ENCODE data around the gene CISTR.

The CISTR gene

DNA sequence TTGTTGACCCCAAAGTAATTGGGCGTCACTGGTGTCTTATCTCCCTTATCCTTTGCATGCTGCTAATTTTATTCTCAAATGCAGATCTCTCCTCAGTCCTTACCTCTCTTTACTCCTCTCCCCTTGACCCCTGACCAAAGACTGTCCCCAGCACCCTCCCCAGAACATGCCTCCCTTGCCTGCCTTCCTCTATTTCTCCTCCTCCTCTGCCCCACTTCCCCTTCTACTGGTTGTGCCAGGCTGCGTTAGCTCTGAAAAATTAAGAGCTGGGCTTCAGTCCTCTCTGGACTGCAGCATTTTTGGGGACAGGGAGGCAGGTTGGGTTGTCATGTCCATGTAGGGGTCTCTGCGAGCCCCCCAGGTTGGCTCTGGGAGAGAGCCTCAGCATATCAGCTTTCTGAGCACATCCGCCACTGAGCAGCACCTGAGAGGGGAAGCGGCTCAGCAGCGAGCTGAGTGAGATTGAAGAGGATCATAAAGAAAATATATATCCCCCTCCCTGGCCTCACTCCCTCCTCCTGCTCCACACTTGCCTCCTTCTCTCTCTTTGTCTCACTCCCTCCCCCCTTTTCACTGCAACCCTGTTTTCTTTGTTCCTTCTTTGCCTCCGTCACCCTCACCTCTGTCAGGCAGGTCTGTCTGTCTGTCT is 6.4 kb upstream of the CISTR start:
- Histone ChIP-seq H3K27me3 (ENCODE audit: insufficient read depth, low read length) (no peaks in the 10 kb centered on the region), H3K9me3 (ENCODE audit: low read length) (no peaks in the 10 kb centered on the region), H2AFZ (ENCODE audit: low read length) (no peak overlapping the region), H3K9ac (ENCODE audit: low read length) (peak overlapping the region; percentile 44; the same call in 1 of the 2 replicates), H3K4me2 (ENCODE audit: low read length) (peak overlapping the region; percentile 76), H3K79me2 (ENCODE audit: insufficient read depth, low read length) (no peaks in the 10 kb centered on the region), H4K20me1 (ENCODE audit: insufficient read depth, low read length) (no peaks in the 10 kb centered on the region), H3F3A (ENCODE audit: insufficient read depth, low read length) (0 out of 2 replicates have a peak, but pooled peaks cover 8% of the 10 kb centered on the region), H3K4me1 (ENCODE audit: insufficient read depth, low read length, severe bottlenecking) (peaks cover 59% of the 10 kb centered on the region), H3K27ac (ENCODE audit: low read depth, low read length, poor library complexity, severe bottlenecking) (peak overlapping the region; percentile 48), H3K4me3 (ENCODE audit: low read depth, low read length, poor library complexity, severe bottlenecking) (peak overlapping the region; percentile 66), H3K36me3 (ENCODE audit: insufficient read depth, low read length) (peaks cover 11% of the 10 kb centered on the region; the same call in 1 of the 2 replicates), H3K9me2 (ENCODE audit: low read depth, low read length) (no peaks in the 10 kb centered on the region)
- TF ChIP-seq EZH2 (IDR thresholded peaks at IDR 0.05; ENCODE audit: borderline replicate concordance, low read length), result no peak
- TF ChIP-seq, protein P1, sequence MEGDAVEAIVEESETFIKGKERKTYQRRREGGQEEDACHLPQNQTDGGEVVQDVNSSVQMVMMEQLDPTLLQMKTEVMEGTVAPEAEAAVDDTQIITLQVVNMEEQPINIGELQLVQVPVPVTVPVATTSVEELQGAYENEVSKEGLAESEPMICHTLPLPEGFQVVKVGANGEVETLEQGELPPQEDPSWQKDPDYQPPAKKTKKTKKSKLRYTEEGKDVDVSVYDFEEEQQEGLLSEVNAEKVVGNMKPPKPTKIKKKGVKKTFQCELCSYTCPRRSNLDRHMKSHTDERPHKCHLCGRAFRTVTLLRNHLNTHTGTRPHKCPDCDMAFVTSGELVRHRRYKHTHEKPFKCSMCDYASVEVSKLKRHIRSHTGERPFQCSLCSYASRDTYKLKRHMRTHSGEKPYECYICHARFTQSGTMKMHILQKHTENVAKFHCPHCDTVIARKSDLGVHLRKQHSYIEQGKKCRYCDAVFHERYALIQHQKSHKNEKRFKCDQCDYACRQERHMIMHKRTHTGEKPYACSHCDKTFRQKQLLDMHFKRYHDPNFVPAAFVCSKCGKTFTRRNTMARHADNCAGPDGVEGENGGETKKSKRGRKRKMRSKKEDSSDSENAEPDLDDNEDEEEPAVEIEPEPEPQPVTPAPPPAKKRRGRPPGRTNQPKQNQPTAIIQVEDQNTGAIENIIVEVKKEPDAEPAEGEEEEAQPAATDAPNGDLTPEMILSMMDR (IDR thresholded peaks at IDR 0.05; ENCODE audit: low read length), result no peak

DNA sequence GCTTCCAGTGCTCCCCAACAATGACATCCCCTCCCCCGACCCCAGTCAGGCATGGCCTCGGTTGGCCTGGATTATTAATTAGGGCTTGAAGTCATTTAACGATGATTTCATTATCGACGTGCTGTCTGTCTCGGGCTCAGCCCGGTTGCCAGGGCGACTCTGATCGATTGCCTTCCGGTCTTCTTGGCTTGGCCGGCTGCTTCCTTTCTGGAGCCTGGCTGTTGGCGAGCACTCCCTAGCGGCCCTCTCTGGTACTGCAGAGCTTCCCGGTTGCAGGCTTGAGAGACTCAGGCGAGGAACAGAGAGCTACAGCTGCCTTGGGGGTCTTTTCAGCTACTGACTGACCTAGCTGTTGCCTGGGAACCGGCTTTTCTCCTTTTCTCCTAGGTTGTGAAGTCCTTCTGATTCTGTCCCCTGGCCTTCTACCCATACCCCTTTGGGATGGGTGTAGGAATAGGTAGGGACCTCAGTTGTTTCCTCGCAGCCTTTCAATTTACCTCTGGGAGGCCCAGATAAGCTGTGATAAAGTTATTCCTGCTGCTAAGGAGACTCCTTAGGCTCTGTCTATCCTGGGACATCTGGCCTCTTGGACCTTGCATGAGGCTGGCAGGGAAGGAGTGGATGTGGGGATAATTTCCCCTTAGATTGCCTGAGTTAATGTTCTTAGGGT is 5.5 kb upstream of the CISTR start:
- Histone ChIP-seq H3K27me3 (ENCODE audit: insufficient read depth, low read length) (no peaks in the 10 kb centered on the region), H2AFZ (ENCODE audit: low read length) (no peak overlapping the region), H3K4me1 (ENCODE audit: insufficient read depth, low read length, severe bottlenecking) (peaks cover 68% of the 10 kb centered on the region), H3K27ac (ENCODE audit: low read depth, low read length, poor library complexity, severe bottlenecking) (peak overlapping the region; percentile 94), H4K20me1 (ENCODE audit: insufficient read depth, low read length) (no peaks in the 10 kb centered on the region), H3K4me2 (ENCODE audit: low read length) (peak overlapping the region; percentile 76), H3K4me3 (ENCODE audit: low read depth, low read length, poor library complexity, severe bottlenecking) (peak overlapping the region; percentile 66), H3F3A (ENCODE audit: insufficient read depth, low read length) (0 out of 2 replicates have a peak, but pooled peaks cover 9% of the 10 kb centered on the region), H3K9me3 (ENCODE audit: low read length) (no peaks in the 10 kb centered on the region), H3K9ac (ENCODE audit: low read length) (peak overlapping the region; percentile 75; the same call in 1 of the 2 replicates), H3K36me3 (ENCODE audit: insufficient read depth, low read length) (peaks cover 8% of the 10 kb centered on the region; the same call in 1 of the 2 replicates), H3K9me2 (ENCODE audit: low read depth, low read length) (no peaks in the 10 kb centered on the region), H3K79me2 (ENCODE audit: insufficient read depth, low read length) (no peaks in the 10 kb centered on the region)
- TF ChIP-seq, protein P1 (IDR thresholded peaks at IDR 0.05; ENCODE audit: low read length), result peak; percentile 96
- no peak for TF ChIP-seq EZH2 (IDR thresholded peaks at IDR 0.05; ENCODE audit: borderline replicate concordance, low read length)

DNA sequence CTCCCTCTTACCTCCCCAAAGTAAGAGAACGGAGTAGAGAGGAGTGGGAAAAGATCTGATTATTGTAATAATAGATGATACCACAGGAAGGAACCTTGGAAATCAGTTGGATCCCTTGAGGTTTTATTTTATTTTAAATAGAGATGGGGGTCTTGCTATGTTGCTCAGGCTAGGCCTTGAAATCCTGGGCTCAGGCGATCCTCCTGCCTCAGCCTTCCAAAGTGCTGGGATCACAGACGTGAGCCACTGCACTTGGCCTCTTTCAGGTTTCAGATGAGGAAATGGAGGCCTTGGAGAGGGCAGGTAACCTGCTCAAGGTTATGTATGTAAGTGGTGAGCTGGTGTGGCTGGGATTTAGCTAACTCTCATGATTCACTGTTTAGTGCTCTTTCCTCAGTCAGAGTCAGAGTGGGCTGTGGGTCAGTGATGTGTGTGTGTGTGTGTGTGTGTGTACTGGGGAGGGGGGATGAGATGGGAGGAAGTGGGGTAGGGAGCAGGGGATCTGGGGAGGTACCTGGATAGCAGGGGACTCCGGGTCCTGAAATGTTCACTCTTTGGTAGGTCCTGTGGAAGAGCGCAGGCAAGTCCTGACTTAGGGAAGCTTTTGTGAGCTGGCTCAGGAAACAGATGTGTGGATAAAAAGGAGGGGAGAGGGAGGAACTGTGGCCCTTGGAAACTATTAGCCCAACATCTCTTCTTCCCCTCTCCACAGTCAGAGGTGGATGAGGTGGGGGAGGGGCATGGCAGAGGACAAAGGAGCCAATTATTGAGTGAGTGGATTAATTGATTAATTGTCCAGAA is 4.7 kb upstream of the CISTR start:
- peak overlapping the region; percentile 66 for H3K4me3 ChIP-seq (ENCODE audit: low read depth, low read length, poor library complexity, severe bottlenecking)

More for the DNA sequence above, 4.7 kb upstream of the CISTR start:
- Histone ChIP-seq H2AFZ (ENCODE audit: low read length) (no peak overlapping the region), H3K27me3 (ENCODE audit: insufficient read depth, low read length) (no peaks in the 10 kb centered on the region), H3F3A (ENCODE audit: insufficient read depth, low read length) (0 out of 2 replicates have a peak, but pooled peaks cover 9% of the 10 kb centered on the region), H3K36me3 (ENCODE audit: insufficient read depth, low read length) (0 out of 2 replicates have a peak, but pooled peaks cover 5% of the 10 kb centered on the region), H4K20me1 (ENCODE audit: insufficient read depth, low read length) (no peaks in the 10 kb centered on the region), H3K4me1 (ENCODE audit: insufficient read depth, low read length, severe bottlenecking) (peaks cover 76% of the 10 kb centered on the region), H3K27ac (ENCODE audit: low read depth, low read length, poor library complexity, severe bottlenecking) (peak overlapping the region; percentile 94), H3K4me2 (ENCODE audit: low read length) (peak overlapping the region; percentile 76), H3K9me2 (ENCODE audit: low read depth, low read length) (no peaks in the 10 kb centered on the region), H3K79me2 (ENCODE audit: insufficient read depth, low read length) (no peaks in the 10 kb centered on the region), H3K9ac (ENCODE audit: low read length) (peak overlapping the region; percentile 75; the same call in 1 of the 2 replicates), H3K9me3 (ENCODE audit: low read length) (no peaks in the 10 kb centered on the region)
- TF ChIP-seq, protein P1 (IDR thresholded peaks at IDR 0.05; ENCODE audit: low read length), result no peak
- no peak for TF ChIP-seq EZH2 (IDR thresholded peaks at IDR 0.05; ENCODE audit: borderline replicate concordance, low read length)
